GM23338 (cell line): ENCODE data around the gene CNTNAP2.

ENCODE experiments used
- CTCF ChIP-seq, 2 experiments: fragments of 200-600 bp in 1 of 2; sonication (generic) in 1 of 2; conservative IDR thresholded peaks; 2 replicates each; pipeline versions ENCODE4 v1.5.1 to v1.6.1; 2016 to 2017; ENCODE audit warnings: antibody characterized with exemption in 2 of 2, low read depth in 2 of 2, mild to moderate bottlenecking in 2 of 2, moderate library complexity in 1 of 2
- EZH2 ChIP-seq: fragments of 200-600 bp; sonication (generic); IDR thresholded peaks from one replicate; pipeline ENCODE4 v1.8.0; 2017; ENCODE audit warnings: antibody characterized with exemption, mild to moderate bottlenecking, low read depth; ENCODE audit not compliant: unreplicated experiment

- TF ChIP-seq CTCF (conservative IDR thresholded peaks at IDR 0.05; ENCODE audit: low read depth in 2 of 2) (no peak), EZH2 (no peak)
These were observed 1900.5 kb downstream of the CNTNAP2 start for GRCh38 chr7:148017126-148017525.
